GM06990 (cell line): ENCODE results near the gene RIMS1.

Experiments used
- DNase-seq: peaks from one replicate; pipeline ENCODE4 v3.0.0-alpha.2; 2011; ENCODE audit not compliant: insufficient read length; ENCODE audit errors: extremely low read depth
- H3K27me3 ChIP-seq: replicated peaks from 2 replicates; pipeline ENCODE4 v1.6.0; 2011; ENCODE audit warnings: low read length; ENCODE audit not compliant: control insufficient read depth, insufficient read depth
- H3K36me3 ChIP-seq: 2 replicates; pipeline ENCODE4 v1.5.1; 2011; ENCODE audit warnings: low read length; ENCODE audit not compliant: control insufficient read depth, insufficient read depth
- H3K4me3 ChIP-seq: replicated peaks from 2 replicates; pipeline ENCODE4 v1.5.1; 2011; ENCODE audit warnings: low read depth, mild to moderate bottlenecking, control low read depth, low read length
- CTCF ChIP-seq: IDR thresholded peaks from 2 replicates; pipeline ENCODE4 v1.5.1; 2011; ENCODE audit warnings: low read length, control low read depth, mild to moderate bottlenecking, inconsistent platforms; ENCODE audit not compliant: insufficient read depth, poor library complexity, severe bottlenecking

The RIMS1 gene

GRCh38 chr6:72401865-72402264, 515.5 kb downstream of the RIMS1 start:
- no peak overlapping the region for H3K4me3 ChIP-seq
- no peak for DNase-seq
- H3K36me3 ChIP-seq = no peaks in the 10 kb centered on the region
- H3K27me3 ChIP-seq = no peaks in the 10 kb centered on the region
- no peak for TF ChIP-seq CTCF

GRCh38 chr6:72403413-72403812, 517.1 kb downstream of the RIMS1 start:
- Histone ChIP-seq H3K4me3 (no peak overlapping the region), H3K36me3 (no peaks in the 10 kb centered on the region), H3K27me3 (no peaks in the 10 kb centered on the region)
- DNase-seq = no peak
- no peak for TF ChIP-seq CTCF

- H3K4me3 ChIP-seq = no peak overlapping the region
- H3K36me3 ChIP-seq = no peaks in the 10 kb centered on the region
- no peak for TF ChIP-seq CTCF
- DNase-seq = no peak
- no peaks in the 10 kb centered on the region for H3K27me3 ChIP-seq
Observed at GRCh38 chr6:72406517-72406916, 520.2 kb downstream of the RIMS1 start.

- H3K27me3 ChIP-seq = no peaks in the 10 kb centered on the region; the same call in none of the 2 replicates
- no peak for TF ChIP-seq CTCF
- no peak for DNase-seq
- no peak overlapping the region for H3K4me3 ChIP-seq
- no peaks in the 10 kb centered on the region for H3K36me3 ChIP-seq
Observed at GRCh38 chr6:72410769-72411168, 524.4 kb downstream of the RIMS1 start.

GRCh38 chr6:72411872-72412708, 525.7 kb downstream of the RIMS1 start:
- Histone ChIP-seq H3K27me3 (no peaks in the 10 kb centered on the region; the same call in none of the 2 replicates), H3K4me3 (no peak overlapping the region), H3K36me3 (no peaks in the 10 kb centered on the region)
- TF ChIP-seq CTCF = peak; percentile 100
- DNase-seq = peak; percentile 31
